SU-DHL-6 (cell line): ENCODE results near the gene UCMA.

Source experiments
- H2AFZ ChIP-seq: fragments of 200-600 bp; sonication (generic); 2 replicates; pipeline ENCODE4 v1.6.1; 2014; ENCODE audit warnings: low read depth, mild to moderate bottlenecking, moderate library complexity, mixed read lengths, antibody characterized with exemption, low read length; ENCODE audit not compliant: severe bottlenecking
- H3F3A ChIP-seq: fragments of 200-600 bp; shearing (Covaris generic); 2 replicates; pipeline ENCODE4 v1.6.0; 2016; ENCODE audit warnings: antibody characterized with exemption, mild to moderate bottlenecking; ENCODE audit not compliant: insufficient read depth
- H3K27ac ChIP-seq: fragments of 200-600 bp; sonication (generic); 2 replicates; pipeline ENCODE4 v1.5.1; 2016; ENCODE audit warnings: low read depth, mild to moderate bottlenecking, low read length, moderate library complexity, mixed read lengths
- H3K27me3 ChIP-seq: fragments of 200-600 bp; sonication (generic), shearing (Covaris generic); 2 replicates; pipeline ENCODE4 v1.6.0; 2014; ENCODE audit warnings: mild to moderate bottlenecking, low read length
- H3K36me3 ChIP-seq: fragments of 200-600 bp; sonication (generic); 2 replicates; pipeline ENCODE4 v1.6.1; 2014; ENCODE audit warnings: mild to moderate bottlenecking, low read length, mixed read lengths
- H3K4me2 ChIP-seq: fragments of 300-600, 200-600 bp; shearing (Covaris generic), sonication (generic); 2 replicates; pipeline ENCODE4 v1.6.0; 2014; ENCODE audit warnings: low read length, low read depth, mild to moderate bottlenecking; ENCODE audit not compliant: poor library complexity, severe bottlenecking
- H3K4me3 ChIP-seq: fragments of 200-600 bp; sonication (generic); 2 replicates; pipeline ENCODE4 v1.5.1; 2014; ENCODE audit warnings: antibody characterized with exemption, low read length, mild to moderate bottlenecking, mixed read lengths; ENCODE audit not compliant: insufficient read depth, poor library complexity, severe bottlenecking
- H3K79me2 ChIP-seq: fragments of 200-600 bp; sonication (generic); 2 replicates; pipeline ENCODE4 v1.6.1; 2014; ENCODE audit warnings: mild to moderate bottlenecking, low read length, moderate library complexity; ENCODE audit not compliant: insufficient read depth
- H3K9ac ChIP-seq: fragments of 200-600 bp; sonication (generic); 2 replicates; pipeline ENCODE4 v1.7.0; 2014; ENCODE audit warnings: mild to moderate bottlenecking, low read length
- H3K9me2 ChIP-seq: fragments of 200-600 bp; sonication (generic); replicated peaks from 2 replicates; pipeline ENCODE4 v1.6.1; 2014; ENCODE audit warnings: low read length; ENCODE audit not compliant: insufficient read depth
- H3K9me3 ChIP-seq: fragments of 200-600 bp; sonication (generic); 2 replicates; pipeline ENCODE4 v1.6.1; 2014; ENCODE audit warnings: low read length, mixed read lengths; ENCODE audit not compliant: insufficient read depth
- H4K20me1 ChIP-seq: fragments of 200-600 bp; sonication (generic); 2 replicates; pipeline ENCODE4 v1.6.1; 2014; ENCODE audit warnings: low read depth, mild to moderate bottlenecking, antibody characterized with exemption, low read length, moderate library complexity, mixed read lengths
- EZH2phosphoT487 ChIP-seq: fragments of 200-600 bp; sonication (generic), shearing (Covaris generic); conservative IDR thresholded peaks from 2 replicates; pipeline ENCODE4 v1.6.1; 2018; ENCODE audit warnings: mild to moderate bottlenecking, antibody characterized with exemption, low read length, moderate library complexity, mixed read lengths
- TF ChIP-seq, protein P1 (sequence below): fragments of 200-600 bp; sonication (generic); IDR thresholded peaks from one replicate; pipeline ENCODE4 v1.5.1; 2017; ENCODE audit warnings: antibody characterized with exemption, mild to moderate bottlenecking, low read length, moderate library complexity; ENCODE audit not compliant: insufficient read depth, poor library complexity, severe bottlenecking

The UCMA gene

GRCh38 chr10:13195016-13195415 lies 39.2 kb downstream of the UCMA start:
- no peak overlapping the region for H3K9ac ChIP-seq
- H4K20me1 ChIP-seq, result no peaks in the 10 kb centered on the region
- TF ChIP-seq, protein P1, sequence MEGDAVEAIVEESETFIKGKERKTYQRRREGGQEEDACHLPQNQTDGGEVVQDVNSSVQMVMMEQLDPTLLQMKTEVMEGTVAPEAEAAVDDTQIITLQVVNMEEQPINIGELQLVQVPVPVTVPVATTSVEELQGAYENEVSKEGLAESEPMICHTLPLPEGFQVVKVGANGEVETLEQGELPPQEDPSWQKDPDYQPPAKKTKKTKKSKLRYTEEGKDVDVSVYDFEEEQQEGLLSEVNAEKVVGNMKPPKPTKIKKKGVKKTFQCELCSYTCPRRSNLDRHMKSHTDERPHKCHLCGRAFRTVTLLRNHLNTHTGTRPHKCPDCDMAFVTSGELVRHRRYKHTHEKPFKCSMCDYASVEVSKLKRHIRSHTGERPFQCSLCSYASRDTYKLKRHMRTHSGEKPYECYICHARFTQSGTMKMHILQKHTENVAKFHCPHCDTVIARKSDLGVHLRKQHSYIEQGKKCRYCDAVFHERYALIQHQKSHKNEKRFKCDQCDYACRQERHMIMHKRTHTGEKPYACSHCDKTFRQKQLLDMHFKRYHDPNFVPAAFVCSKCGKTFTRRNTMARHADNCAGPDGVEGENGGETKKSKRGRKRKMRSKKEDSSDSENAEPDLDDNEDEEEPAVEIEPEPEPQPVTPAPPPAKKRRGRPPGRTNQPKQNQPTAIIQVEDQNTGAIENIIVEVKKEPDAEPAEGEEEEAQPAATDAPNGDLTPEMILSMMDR, result no peak
- no peak for TF ChIP-seq EZH2phosphoT487
- peaks cover 38% of the 10 kb centered on the region; the same call in 1 of the 2 replicates for H3K36me3 ChIP-seq
- no peaks in the 10 kb centered on the region for H3K9me2 ChIP-seq
- no peaks in the 10 kb centered on the region for H3F3A ChIP-seq
- no peak overlapping the region for H3K27ac ChIP-seq
- H3K9me3 ChIP-seq, result no peaks in the 10 kb centered on the region
- no peaks in the 10 kb centered on the region for H3K27me3 ChIP-seq
- no peak overlapping the region for H2AFZ ChIP-seq
- H3K4me2 ChIP-seq, result no peak overlapping the region
- H3K79me2 ChIP-seq, result no peaks in the 10 kb centered on the region
- H3K4me3 ChIP-seq, result no peak overlapping the region

GRCh38 chr10:13193637-13194036 lies 40.5 kb downstream of the UCMA start:
- Histone ChIP-seq H3K27ac (no peak overlapping the region), H3K4me2 (no peak overlapping the region), H3K9me2 (no peaks in the 10 kb centered on the region), H3K79me2 (no peaks in the 10 kb centered on the region), H3K9me3 (no peaks in the 10 kb centered on the region), H4K20me1 (no peaks in the 10 kb centered on the region), H3F3A (no peaks in the 10 kb centered on the region), H3K27me3 (no peaks in the 10 kb centered on the region), H3K4me3 (no peak overlapping the region), H3K36me3 (peaks cover 29% of the 10 kb centered on the region; the same call in 1 of the 2 replicates), H3K9ac (no peak overlapping the region), H2AFZ (no peak overlapping the region)
- no peak for TF ChIP-seq EZH2phosphoT487
- TF ChIP-seq, protein P1, result no peak

GRCh38 chr10:13191362-13191761 lies 42.8 kb downstream of the UCMA start:
- no peak overlapping the region for H2AFZ ChIP-seq
- peaks cover 34% of the 10 kb centered on the region for H3K36me3 ChIP-seq
- H4K20me1 ChIP-seq, result no peaks in the 10 kb centered on the region
- no peaks in the 10 kb centered on the region for H3K9me2 ChIP-seq
- H3K27me3 ChIP-seq, result no peaks in the 10 kb centered on the region
- no peaks in the 10 kb centered on the region for H3F3A ChIP-seq
- TF ChIP-seq, protein P1, result no peak
- TF ChIP-seq EZH2phosphoT487, result no peak
- H3K9ac ChIP-seq, result no peak overlapping the region
- H3K27ac ChIP-seq, result no peak overlapping the region
- H3K4me2 ChIP-seq, result no peak overlapping the region
- no peaks in the 10 kb centered on the region for H3K79me2 ChIP-seq
- no peak overlapping the region for H3K4me3 ChIP-seq
- no peaks in the 10 kb centered on the region for H3K9me3 ChIP-seq
